GM18873 (cell line): Measurements from ENCODE around the gene RPS6KC1.
"Not testable (repeated sequence)": the region's sequence is repeated elsewhere in the genome, so short reads cannot be mapped to it uniquely, and the experiment has no call there.

Experiments
- ATAC-seq: cut with Tn5 transposase; IDR thresholded peaks from one replicate; pipeline ENCODE4 v1.9.1; 2021; ENCODE audit warnings: mild to moderate bottlenecking, moderate library complexity, moderate number of reproducible peaks; ENCODE audit not compliant: unreplicated experiment, low FRiP score

The RPS6KC1 gene

DNA sequence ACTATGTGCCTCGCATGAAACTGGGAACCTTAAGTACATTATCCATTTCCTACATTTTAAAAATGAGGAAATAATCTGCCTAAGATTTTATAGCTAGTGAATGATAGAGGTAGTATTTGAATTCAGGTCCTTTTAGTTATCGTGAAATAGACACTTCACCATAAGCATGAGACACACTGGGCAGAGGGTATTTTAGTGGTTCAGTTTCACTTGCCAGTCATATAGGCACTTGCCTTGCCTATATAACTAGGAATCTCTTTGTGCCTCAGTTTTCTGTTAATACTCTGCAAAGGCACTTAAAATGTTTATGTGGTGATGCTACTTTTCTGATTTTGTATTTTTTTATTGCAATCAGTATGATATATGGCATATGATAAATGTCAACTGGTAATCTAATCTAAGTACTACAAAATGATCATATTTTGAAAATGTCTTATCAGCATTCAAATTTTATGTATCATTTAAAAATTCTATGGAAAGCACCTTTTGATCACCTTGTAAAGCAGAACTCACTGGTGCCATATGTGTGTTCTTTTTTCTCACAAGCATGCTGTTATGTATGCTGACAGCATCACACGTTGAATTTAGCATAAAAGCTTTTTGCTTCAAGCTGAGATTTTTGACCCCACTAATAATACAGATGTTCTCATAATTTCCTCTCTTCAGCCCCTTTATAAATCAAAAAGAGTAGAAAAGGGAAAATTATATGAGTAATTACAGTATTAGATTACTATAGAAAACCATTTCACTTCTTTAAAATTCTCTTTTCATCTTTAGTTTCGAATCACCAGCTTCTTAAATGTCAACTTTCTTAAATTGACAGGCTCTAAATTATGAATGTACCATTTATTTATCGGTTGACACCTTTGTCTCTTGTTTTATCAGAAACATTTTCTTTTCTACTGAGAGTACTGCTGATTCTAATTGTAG lies 52.6 kb downstream of the RPS6KC1 start:
- ATAC-seq: peak; percentile 52

DNA sequence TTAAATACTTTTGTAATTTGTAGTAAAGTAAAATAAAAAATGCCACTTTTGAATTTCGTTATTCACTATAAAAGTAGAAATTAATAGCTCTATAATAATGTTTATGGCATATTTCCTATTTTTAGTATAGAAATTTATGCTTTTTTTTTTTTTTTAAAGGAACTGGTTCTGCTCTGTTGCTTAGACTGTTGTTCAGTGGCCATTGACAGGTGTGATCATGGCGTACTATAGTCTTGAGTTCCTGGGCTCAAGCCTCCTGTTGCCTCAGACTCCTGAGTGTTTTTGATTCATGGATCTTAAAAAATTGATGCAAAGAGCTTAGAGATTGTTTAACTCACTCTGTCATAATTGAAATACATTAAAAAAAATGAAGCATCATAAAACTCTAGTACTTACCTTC lies 53.6 kb downstream of the RPS6KC1 start:
- no peak for ATAC-seq

DNA sequence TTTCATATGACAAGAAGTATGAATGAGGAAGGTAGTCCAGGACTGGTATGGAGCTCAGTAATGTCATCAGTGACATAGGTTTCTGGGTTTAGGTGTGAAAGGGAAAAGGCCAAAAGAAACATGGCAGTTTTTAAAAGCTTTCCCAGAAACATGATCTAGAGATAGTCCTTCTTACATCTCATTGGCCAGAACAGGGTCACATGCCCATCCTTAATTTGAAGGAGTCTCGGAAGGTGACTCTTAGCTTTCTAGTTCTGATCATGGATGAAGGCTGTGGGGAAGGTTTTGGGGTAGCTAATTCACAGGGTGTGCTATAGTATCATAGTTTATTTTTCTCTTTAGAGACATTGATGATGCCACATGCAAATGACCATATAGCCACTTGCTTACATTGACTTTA lies 55.3 kb downstream of the RPS6KC1 start:
- no peak for ATAC-seq

DNA sequence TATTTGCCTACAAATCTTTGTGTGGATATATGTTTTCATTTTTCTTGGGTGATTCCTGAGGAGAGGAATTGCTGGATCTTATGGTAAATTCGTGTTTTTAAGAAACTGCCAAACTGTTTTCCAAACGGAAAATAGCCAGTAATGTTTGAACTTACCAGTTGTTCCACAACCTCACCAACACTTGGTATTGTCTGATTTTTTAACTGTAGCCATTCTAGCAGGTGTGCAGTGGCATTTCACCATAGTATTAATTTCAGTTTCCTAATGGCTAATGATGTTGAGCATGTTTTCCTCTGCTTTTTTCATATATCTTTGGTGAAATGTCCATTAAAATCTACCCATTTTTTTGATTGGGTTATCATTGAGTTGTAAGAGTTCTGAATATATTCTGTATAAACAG lies 56.6 kb downstream of the RPS6KC1 start:
- ATAC-seq: no peak

DNA sequence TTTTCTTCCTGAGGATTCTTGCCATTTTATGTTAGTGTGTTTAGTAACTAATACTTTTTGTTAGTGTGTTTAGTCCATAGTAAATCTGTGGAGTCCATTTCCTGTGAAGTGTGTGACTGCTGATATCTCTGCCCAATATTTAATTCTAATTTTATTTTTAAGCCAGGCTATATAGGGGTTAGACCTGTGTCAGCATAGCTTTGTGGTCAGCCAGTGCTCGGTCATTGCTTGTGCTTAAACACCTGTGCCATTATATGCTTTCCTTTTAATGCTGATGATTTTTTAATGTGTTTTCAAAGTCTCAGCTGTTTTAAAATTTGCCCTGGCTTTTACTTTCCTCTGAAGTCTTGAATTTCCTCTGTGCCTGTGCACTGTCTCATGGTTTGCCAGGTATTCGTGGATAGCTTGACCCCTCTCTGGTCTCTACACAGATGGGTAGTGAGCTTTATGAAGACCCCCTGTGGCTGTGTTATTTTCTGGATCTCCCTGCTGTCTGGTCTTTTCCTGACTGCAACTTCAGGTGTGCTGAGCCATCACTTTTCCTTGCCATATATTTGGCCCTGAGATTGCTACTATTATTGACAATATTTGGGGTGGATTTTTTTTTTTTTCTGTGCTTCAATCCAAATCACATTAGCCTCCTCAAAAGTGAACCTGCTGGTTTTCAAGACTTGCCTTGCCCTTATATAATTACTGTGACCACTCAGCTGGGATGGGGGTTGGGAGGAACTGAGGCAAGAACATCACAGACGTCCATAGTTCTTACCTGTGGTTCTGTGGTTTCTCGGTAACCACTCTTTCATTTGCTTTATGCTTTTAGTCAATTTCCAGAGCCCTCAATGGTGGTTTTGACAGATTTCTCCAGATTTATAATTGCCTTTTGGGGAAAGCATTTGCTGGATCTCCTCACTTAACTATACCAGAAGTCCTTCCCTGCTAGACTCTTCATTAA lies 59.6 kb downstream of the RPS6KC1 start:
- no peak for ATAC-seq

DNA sequence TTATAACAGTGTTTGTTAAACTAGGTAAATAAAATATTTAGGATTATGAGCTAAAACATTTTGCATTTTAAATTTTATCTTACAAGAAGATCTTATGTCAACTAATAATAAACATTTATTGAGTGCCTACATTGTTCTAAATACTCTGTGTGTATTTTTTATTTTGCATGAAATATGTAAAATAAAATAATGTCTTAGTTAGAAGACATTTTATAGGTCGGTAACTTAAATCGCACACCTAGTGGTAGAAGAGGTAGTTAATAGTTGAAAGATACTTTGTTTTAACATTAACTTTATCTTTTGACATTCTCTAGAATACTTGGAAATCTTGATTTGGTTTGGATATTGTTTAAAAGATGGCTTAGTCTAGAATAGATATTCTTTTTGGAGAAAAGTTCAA lies 60.5 kb downstream of the RPS6KC1 start:
- no peak for ATAC-seq

DNA sequence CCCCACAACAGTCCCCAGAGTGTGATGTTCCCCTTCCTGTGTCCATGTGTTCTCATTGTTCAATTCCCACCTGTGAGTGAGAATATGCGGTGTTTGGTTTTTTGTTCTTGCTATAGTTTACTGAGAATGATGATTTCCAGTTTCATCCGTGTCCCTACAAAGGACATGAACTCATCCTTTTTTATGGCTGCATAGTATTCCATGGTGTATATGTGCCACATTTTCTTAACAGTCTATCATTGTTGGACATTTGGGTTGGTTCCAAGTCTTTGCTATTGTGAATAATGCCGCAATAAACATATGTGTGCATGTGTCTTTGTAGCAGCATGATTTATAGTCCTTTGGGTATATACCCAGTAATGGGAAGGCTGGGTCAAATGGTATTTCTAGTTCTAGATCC lies 61.7 kb downstream of the RPS6KC1 start:
- ATAC-seq: not testable (repeated sequence)

DNA sequence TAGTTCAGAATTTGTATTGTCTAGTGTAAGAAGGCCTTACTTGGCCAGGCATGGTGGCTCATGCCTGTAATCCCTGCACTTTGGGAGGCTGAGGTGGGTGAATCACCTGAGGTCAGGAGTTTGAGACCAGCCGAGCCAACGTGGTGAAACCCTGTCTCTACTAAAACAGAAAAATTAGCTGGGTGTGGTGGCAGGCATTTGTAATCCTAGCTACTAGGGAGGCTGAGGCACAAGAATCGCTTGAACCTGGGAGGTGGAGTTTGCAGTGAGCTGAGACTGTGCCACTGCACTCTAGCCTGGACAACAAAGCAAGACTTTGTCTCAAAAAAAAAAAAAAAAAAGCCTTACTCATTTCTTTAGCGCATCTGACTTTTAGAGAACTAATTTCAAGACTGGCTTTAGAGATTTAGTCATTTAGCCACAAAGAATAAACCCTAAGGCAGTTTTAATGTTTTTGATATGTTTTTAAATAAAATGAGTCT lies 66.7 kb downstream of the RPS6KC1 start:
- not testable (repeated sequence) for ATAC-seq

DNA sequence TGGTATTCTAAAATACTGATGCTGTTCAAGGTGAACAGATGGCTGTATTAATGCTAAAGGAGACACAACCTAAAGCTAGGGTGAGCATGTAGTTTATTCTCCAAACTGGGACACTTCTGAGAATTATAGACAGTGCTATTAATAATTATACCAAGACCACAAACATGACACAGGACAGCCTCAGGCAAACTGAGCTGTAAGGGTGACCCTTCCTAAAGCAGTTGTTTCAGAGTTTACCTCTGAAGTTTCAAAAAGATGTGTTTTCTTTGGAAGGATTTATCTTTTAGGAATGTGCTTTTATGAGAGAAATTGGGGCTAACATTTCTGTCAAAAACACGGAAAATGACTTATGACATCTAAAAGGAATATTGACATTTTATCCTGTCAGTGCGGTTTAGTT lies 68.8 kb downstream of the RPS6KC1 start:
- ATAC-seq: no peak

DNA sequence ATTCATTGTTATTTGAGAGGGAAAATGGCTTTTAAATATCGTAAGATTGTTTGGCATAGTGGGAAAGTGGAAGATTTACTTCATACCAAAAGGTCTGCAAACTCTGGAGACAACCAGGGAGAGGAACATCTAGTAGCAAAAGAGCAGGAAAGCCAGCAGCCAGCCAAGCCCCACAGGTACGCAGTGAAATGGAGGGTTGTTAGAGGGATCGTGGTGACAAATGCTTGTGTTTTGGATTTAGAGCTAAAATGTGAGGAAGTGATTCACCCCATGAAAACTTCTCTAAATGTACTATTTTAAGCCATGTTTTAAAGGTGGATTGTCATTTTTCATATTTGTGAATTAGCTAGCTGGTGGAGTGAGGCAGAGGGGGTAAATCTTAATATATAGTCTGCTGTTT lies 69.3 kb downstream of the RPS6KC1 start:
- no peak for ATAC-seq

DNA sequence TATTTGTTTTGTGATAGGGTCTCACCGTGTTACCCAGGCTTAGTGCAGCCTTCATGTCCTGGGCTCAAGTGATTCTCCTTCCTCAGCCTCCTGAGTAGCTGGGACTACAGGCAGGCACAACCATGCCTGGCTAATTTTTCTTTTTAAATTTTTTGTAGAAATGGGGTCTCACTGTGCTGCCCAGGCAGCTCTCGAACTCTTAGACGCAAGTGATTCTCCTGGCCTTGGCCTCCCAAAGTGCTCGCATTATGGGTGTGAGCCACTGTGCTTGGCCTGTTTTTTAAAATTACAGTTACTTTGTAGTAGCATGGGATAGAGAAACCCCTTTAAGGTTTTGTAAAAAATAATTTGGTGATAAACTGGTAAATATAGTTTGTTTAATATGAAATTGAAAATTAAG lies 69.9 kb downstream of the RPS6KC1 start:
- no peak for ATAC-seq

DNA sequence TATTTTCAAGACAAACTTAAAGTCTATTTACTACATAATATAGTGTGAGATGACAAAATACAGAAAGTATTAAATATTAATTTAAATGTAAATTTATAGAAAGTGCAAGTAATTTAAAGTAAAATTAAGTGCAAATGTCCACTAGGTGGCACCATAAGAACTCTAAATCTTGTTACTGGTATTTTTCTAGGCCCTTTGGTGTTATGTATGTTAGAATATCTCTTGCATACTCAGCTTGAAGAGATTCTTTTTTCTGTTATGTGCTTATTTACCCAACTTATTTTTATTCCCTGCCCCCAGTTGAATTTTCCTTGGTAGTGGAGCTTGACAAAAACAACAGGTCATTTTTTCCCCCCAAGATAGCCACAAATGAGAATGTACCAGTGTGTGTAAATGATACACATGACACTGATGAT lies 71.5 kb downstream of the RPS6KC1 start:
- ATAC-seq: no peak

DNA sequence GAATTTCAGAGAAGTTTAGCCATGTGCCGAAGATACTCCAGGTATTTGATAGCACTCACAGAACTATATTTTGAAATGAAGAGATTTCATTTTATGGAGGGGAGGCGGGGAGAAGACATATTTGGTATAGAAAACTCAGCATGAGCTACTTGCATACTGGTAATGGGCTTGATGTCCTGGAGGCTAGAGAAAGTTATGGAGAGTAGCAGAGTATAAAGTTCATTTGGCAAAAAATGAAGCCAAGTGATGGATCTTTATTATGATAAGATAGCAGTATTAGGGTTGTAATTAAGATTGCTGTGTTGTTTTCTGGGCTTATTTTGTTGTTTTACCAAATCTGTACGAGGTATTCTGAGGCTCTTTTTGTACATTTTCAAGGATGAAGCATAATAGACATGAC lies 72.0 kb downstream of the RPS6KC1 start:
- ATAC-seq: no peak

DNA sequence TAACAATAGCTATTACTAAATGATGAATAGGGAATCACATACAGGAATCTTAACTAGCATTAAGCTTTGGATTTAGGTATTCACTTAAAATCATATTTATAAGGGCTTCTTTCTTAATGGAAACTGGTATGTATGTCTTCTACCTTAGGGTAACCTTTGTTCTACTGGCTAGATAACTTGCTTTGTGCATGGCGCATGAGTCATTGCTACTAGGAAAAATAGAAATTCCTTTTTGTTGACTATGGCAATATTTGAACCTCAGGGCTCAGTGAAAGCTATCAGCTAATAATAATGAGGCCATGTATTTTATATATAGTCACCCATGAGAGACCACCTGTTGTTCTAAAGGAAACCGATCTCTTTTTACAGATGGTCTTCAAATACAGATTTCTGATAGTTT lies 72.5 kb downstream of the RPS6KC1 start:
- ATAC-seq: no peak

DNA sequence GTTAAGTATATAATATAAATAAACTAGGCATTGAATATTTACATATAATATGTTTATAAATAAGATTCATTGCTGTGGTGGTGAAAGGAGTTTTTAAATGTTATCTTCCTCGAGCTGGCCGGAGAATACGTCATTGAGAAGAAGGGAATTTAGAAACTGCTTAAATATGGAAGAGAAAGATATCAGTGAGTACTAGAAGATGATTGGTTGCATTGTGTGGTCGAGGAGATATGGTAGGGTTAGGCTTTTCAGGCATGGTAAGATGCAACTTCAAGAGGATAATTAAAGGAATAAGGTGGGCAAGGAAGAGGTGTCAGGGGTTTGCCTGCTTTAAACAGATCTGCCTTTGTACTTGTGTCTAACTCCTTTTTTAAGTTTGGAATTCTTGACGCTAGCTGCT lies 73.5 kb downstream of the RPS6KC1 start:
- ATAC-seq: no peak

DNA sequence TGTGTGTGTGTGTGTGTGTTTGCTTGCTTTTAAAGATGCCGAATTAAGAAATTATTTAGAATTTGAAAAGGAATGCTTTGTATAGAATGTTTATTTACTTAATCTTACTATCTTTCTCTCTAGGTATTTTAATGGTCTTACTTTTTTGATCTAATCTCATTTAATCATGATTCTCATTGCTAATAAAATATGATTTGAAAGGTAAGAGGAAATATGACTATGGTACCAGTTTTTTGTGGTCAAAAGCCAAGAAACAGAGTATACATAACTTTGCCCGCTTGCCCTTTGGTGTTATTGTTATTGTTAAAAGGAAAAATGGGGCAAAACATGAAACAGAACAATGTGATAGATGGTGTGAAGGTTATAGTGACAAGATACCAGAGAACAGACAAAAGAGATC lies 74.6 kb downstream of the RPS6KC1 start:
- no peak for ATAC-seq

DNA sequence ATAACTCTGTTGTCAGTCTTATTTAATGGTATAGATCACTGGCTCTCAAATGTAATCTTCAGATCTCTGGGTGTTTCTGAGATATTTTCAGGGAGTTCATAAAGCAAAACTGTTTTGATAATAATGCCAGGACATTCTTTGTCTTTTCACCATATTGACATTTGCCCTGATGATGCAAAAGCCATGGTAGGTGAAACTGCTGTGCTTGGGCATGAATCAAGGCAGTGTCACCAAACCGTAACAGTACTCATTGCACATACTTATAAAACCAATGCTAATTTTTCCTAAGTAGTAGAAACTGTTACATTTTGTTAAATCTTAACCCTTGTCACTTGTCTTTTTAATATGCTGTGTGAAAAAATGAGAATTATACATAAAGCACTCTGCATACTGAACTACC lies 76.0 kb downstream of the RPS6KC1 start:
- no peak for ATAC-seq

DNA sequence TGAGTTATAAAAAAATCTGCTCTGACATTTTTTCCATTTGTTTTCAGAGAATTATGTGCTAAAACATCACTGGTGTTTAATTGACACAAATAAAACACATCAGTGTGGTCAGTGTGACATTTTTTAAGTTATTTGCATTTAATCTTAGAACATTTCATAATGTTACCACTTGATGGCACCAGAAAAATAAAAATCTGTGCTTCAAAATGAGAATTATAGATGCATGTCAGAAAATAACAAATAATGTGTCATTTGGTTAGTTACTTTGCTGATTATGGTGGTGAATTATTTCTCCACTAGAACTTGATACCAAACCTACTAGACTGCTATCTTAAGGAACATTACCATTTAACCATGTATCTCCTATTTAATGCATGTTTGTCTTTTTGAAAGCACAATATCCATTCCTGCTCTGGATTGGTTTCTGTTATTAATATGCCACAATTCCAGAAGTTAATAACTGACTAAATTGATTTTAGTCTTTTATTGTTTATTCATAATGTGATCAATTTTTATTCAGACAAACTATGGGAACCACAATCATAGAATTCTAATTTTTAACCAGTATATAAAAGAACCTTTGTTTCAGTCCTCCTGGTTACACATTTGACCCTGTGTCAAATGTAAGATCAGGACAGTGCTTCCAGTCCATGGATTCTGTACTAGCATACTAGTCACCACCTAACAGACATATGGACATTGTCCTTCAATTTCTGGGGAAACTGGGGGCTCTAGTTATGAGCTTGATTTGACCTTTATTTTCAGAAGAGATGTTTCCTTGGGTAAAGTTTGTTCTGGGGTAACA lies 81.0 kb downstream of the RPS6KC1 start:
- ATAC-seq: no peak

DNA sequence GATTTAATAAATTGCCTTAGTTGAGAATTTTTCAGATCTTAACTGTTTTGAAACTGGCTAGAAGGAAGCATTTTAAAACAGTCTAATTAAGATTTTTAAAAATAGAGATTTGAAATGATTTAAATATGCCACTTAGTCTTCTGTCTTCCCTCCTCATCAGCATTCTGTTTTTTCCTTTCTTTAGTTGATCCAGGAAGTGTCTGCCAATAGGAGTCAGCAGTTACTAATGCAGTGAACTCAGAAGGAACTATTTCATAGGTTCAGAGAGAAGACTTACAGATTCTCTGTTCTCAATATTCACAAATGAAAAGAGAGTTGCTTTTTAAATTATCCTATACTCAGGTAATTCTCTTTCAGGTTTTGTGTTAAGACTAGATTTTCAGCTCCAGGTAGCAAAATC lies 84.5 kb downstream of the RPS6KC1 start:
- no peak for ATAC-seq

DNA sequence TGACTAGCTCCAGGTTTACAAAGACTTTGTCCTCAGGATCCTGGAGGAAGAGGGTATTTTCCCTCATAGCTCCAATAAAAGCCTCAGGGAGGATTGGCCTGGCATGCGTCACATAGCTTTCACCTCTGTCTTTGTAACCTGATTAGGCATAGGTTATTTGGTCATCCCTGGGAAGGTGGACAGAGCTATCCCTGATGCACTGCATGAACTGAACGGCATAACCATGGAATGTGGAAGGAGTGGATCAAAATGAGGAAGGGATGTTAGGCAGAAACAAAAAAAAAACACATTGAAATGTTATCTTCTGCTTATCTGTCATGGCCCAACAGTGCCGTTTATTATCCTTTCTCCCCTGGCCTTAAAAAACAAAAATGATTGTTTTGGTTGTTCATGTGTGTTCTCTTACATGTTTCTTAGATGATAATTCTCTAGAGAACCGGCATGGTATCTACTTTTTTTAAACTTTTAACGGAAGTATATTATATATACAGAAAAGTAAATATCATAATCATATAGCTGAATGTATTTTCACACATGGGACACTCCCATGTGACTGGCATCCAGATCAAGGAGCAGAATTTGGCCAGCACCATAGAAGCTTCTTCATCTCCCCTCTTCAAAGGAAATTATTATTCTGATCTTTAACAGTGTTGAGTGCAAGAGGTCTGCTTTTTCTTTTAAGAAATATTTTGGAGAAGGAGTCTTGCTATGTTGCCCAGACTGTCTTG lies 85.3 kb downstream of the RPS6KC1 start:
- no peak for ATAC-seq
